Astrocyte of the spinal cord (primary cell): ENCODE data around the gene SPCS1.

Experiments used
- DNase-seq: peaks from one replicate; pipeline ENCODE4 v3.0.0; 2011; ENCODE audit warnings: low read depth, low spot score
- H3K4me3 ChIP-seq: 2 replicates; pipeline ENCODE4 v1.5.1; 2011; ENCODE audit warnings: low read depth, mild to moderate bottlenecking, low read length, moderate library complexity
- CTCF ChIP-seq: IDR thresholded peaks from 2 replicates; pipeline ENCODE4 v1.5.1; 2012; ENCODE audit warnings: low read depth, mild to moderate bottlenecking, low read length, inconsistent platforms
- in situ Hi-C: cut with HindIII; loops from 2 replicates; pipeline ENCODE4 v1.10.0; 2017; ENCODE audit warnings: low sequenced_read_pairs

The SPCS1 gene

GRCh38 chr3:52693071-52693470 is 12.8 kb upstream of the SPCS1 start:
- H3K4me3 ChIP-seq = no peak overlapping the region
- no peak for DNase-seq
- no peak for TF ChIP-seq CTCF
- in situ Hi-C loops = no loop called here

- no peak for TF ChIP-seq CTCF
- DNase-seq = no peak
- in situ Hi-C loops = no loop called here
- no peak overlapping the region for H3K4me3 ChIP-seq
Measured at GRCh38 chr3:52694528-52695189, 11.2 kb upstream of the SPCS1 start.

- H3K4me3 ChIP-seq = no peak overlapping the region
- no peak for DNase-seq
- TF ChIP-seq CTCF = no peak
- in situ Hi-C loops = no loop called here
Measured at GRCh38 chr3:52695798-52696671, 9.9 kb upstream of the SPCS1 start.

- TF ChIP-seq CTCF = no peak
- in situ Hi-C loops = no loop called here
- H3K4me3 ChIP-seq = no peak overlapping the region
- DNase-seq = no peak
Measured at GRCh38 chr3:52696830-52697631, 8.9 kb upstream of the SPCS1 start.

- no peak overlapping the region for H3K4me3 ChIP-seq
- in situ Hi-C loops = no loop called here
- TF ChIP-seq CTCF = no peak
- DNase-seq = no peak
Measured at GRCh38 chr3:52697632-52697965, 8.3 kb upstream of the SPCS1 start.

GRCh38 chr3:52703341-52703740 is 2.6 kb upstream of the SPCS1 start:
- no peak for TF ChIP-seq CTCF
- H3K4me3 ChIP-seq = no peak overlapping the region
- in situ Hi-C loops = no loop called here
- no peak for DNase-seq
